Activated naive CD8-positive, alpha-beta T cell treated with anti-CD3 and anti-CD28 coated beads, Interleukin-2, amount 50 U/mL, for 16 hours (primary cell): ENCODE measurements around the gene ANKS3.
"Not testable (repeated sequence)": the region's sequence is repeated elsewhere in the genome, so short reads cannot be mapped to it uniquely, and the experiment has no call there.

ENCODE experiments used
- DNase-seq: peaks from one replicate; pipeline ENCODE4 v3.0.0-alpha.2; 2020; ENCODE audit warnings: low read depth, low spot score

ANKS3 gene

GRCh38 chr16:4753227-4753626 is 19.2 kb upstream of the ANKS3 start:
- no peak for DNase-seq

- no peak for DNase-seq
These were observed 18.5 kb upstream of the ANKS3 start for GRCh38 chr16:4752351-4753100.

- no peak for DNase-seq
These were observed 16.8 kb upstream of the ANKS3 start for GRCh38 chr16:4750896-4751295.

- no peak for DNase-seq
These were observed 15.7 kb upstream of the ANKS3 start for GRCh38 chr16:4749700-4750257.

GRCh38 chr16:4748682-4749411 is 14.8 kb upstream of the ANKS3 start:
- no peak for DNase-seq

- DNase-seq = no peak
These were observed 14.0 kb upstream of the ANKS3 start for GRCh38 chr16:4747906-4748681.

GRCh38 chr16:4746991-4747574 is 13.0 kb upstream of the ANKS3 start:
- DNase-seq = no peak

GRCh38 chr16:4746215-4746614 is 12.1 kb upstream of the ANKS3 start:
- no peak for DNase-seq

GRCh38 chr16:4745274-4745569 is 11.2 kb upstream of the ANKS3 start:
- DNase-seq = no peak

- DNase-seq = no peak
These were observed 10.6 kb upstream of the ANKS3 start for GRCh38 chr16:4744555-4745273.

- DNase-seq = no peak
These were observed 9.3 kb upstream of the ANKS3 start for GRCh38 chr16:4743226-4743878.

- DNase-seq = not testable (repeated sequence)
These were observed 4.3 kb upstream of the ANKS3 start for GRCh38 chr16:4738370-4738769.

- no peak for DNase-seq
These were observed 3.5 kb upstream of the ANKS3 start for GRCh38 chr16:4737545-4737944.

- DNase-seq = no peak
These were observed 2.5 kb upstream of the ANKS3 start for GRCh38 chr16:4736546-4736945.

GRCh38 chr16:4734730-4735535 is 862 bp upstream of the ANKS3 start:
- DNase-seq = peak; percentile 95

- DNase-seq = no peak
These were observed 366 bp downstream of the ANKS3 start for GRCh38 chr16:4733747-4734062.

- DNase-seq = no peak
These were observed 794 bp downstream of the ANKS3 start for GRCh38 chr16:4733211-4733742.

- no peak for DNase-seq
These were observed 4.2 kb downstream of the ANKS3 start for GRCh38 chr16:4729876-4730275.

- no peak for DNase-seq
These were observed 5.4 kb downstream of the ANKS3 start for GRCh38 chr16:4728676-4729075.

- no peak for DNase-seq
These were observed 7.5 kb downstream of the ANKS3 start for GRCh38 chr16:4726616-4727015.
